ENCODE data around the gene CBX3. TPM values are rescaled to one million over a fixed set of nuclear protein-coding genes. Genes with fewer than 3 reads are reported as not detected.
"Not testable (repeated sequence)": the region's sequence is repeated elsewhere in the genome, so short reads cannot be mapped to it uniquely, and the experiment has no call there.

CBX3 gene
- total and polyA plus RNA-seq, 4 donors, result 121 to 243 (median 186) TPM

GRCh38 chr7:26179826-26180497 is 21.6 kb upstream of the CBX3 start:
- 44% methylated on average over 5 of the region's 8 CpGs for WGBS (ENCODE audit: insufficient coverage)
- H3K27ac ChIP-seq (ENCODE audit: low read depth, low read length), result no peak overlapping the region
- H3K4me3 ChIP-seq (ENCODE audit: low read depth, low read length), result no peak overlapping the region
- no peak for DNase-seq (ENCODE audit: low read depth in 4 of 6, low spot score in 6 of 6)
- H3K4me1 ChIP-seq (ENCODE audit: control insufficient read depth, insufficient read depth, low read length), result no peaks in the 10 kb centered on the region
- no peaks in the 10 kb centered on the region for H3K27me3 ChIP-seq (ENCODE audit: control insufficient read depth, insufficient read depth, low read length)
- H3K36me3 ChIP-seq (ENCODE audit: control insufficient read depth, insufficient read depth, low read length), result no peaks in the 10 kb centered on the region
- H3K9me3 ChIP-seq (ENCODE audit: control insufficient read depth, insufficient read depth, low read length), result no peaks in the 10 kb centered on the region

GRCh38 chr7:26180792-26181198 is 20.8 kb upstream of the CBX3 start:
- no peaks in the 10 kb centered on the region for H3K27me3 ChIP-seq (ENCODE audit: control insufficient read depth, insufficient read depth, low read length)
- DNase-seq (ENCODE audit: low read depth in 4 of 6, low spot score in 6 of 6), result no peak
- no peak overlapping the region for H3K27ac ChIP-seq (ENCODE audit: low read depth, low read length)
- no peaks in the 10 kb centered on the region for H3K9me3 ChIP-seq (ENCODE audit: control insufficient read depth, insufficient read depth, low read length)
- H3K36me3 ChIP-seq (ENCODE audit: control insufficient read depth, insufficient read depth, low read length), result no peaks in the 10 kb centered on the region
- H3K4me3 ChIP-seq (ENCODE audit: low read depth, low read length), result no peak overlapping the region
- no peaks in the 10 kb centered on the region for H3K4me1 ChIP-seq (ENCODE audit: control insufficient read depth, insufficient read depth, low read length)
- WGBS (ENCODE audit: insufficient coverage), result 67% methylated on average over 5 of the region's 5 CpGs

DNA sequence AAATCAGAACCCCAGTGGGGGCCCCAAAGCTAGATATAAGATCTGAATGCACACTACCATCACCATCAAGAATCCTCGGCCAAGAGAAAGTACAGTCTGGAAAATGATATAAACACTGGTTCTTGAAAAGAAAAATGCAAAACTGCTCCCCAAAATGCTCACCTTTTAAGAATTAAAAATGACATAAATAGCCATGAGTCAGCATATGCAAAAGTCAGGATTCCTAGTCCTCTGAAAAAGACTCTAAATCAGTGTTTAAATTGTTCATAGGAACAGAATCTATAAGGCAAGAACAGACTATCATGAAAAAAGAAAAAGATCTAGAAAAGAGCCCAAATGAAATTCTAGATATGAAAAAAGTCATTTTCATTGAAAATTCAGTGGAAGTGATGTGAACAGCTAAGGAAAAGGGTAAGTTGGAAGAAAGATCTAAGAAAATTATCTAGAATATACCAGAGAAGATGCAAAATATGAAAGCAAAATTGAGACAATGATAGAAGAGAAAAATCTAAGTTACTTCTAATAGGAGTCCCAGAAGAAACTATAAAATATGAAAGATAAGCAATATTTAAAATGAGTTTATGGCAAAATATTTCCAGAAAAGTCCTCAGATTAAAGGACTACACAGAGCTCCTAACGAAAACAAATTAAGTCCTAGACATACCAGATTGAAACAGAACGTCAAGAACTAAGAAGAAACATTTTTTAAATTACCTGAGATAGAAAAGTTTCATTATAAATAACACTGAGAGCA is 19.9 kb upstream of the CBX3 start:
- no peak overlapping the region for H3K27ac ChIP-seq (ENCODE audit: low read depth, low read length)

DNA sequence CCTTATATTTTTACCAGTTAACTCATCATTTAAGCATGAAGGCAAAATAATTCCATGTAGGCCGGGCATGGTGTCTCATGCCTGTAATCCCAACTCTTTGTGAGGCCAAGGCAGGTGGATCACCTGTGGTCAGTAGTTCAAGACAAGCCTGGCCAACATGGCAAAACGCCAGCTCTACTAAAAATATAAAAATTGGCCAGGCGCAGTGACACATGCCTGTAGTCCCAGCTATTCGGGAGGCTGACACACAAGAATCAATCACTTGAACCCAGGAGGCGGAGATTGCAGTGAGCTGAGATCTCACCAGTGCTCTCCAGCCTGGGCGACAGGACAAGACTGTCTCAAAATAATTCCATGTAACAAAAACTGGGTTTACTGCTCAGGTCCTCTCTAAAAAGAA is 19.3 kb upstream of the CBX3 start:
- H3K4me1 ChIP-seq (ENCODE audit: control insufficient read depth, insufficient read depth, low read length), result no peaks in the 10 kb centered on the region
- no peaks in the 10 kb centered on the region for H3K27me3 ChIP-seq (ENCODE audit: control insufficient read depth, insufficient read depth, low read length)
- WGBS (ENCODE audit: insufficient coverage), result 79% methylated on average over 5 of the region's 6 CpGs
- DNase-seq (ENCODE audit: low read depth in 4 of 6, low spot score in 6 of 6), result no peak
- H3K4me3 ChIP-seq (ENCODE audit: low read depth, low read length), result no peak overlapping the region
- no peaks in the 10 kb centered on the region for H3K9me3 ChIP-seq (ENCODE audit: control insufficient read depth, insufficient read depth, low read length)
- H3K27ac ChIP-seq (ENCODE audit: low read depth, low read length), result no peak overlapping the region
- H3K36me3 ChIP-seq (ENCODE audit: control insufficient read depth, insufficient read depth, low read length), result no peaks in the 10 kb centered on the region

More for the DNA sequence above, 19.9 kb upstream of the CBX3 start:
- Histone ChIP-seq H3K4me3 (ENCODE audit: low read depth, low read length) (no peak overlapping the region), H3K4me1 (ENCODE audit: control insufficient read depth, insufficient read depth, low read length) (no peaks in the 10 kb centered on the region), H3K27me3 (ENCODE audit: control insufficient read depth, insufficient read depth, low read length) (no peaks in the 10 kb centered on the region), H3K36me3 (ENCODE audit: control insufficient read depth, insufficient read depth, low read length) (no peaks in the 10 kb centered on the region), H3K9me3 (ENCODE audit: control insufficient read depth, insufficient read depth, low read length) (no peaks in the 10 kb centered on the region)
- no CpG with 5 or more reads among the region's 3 CpGs for WGBS (ENCODE audit: insufficient coverage)
- DNase-seq (ENCODE audit: low read depth in 4 of 6, low spot score in 6 of 6), result no peak

DNA sequence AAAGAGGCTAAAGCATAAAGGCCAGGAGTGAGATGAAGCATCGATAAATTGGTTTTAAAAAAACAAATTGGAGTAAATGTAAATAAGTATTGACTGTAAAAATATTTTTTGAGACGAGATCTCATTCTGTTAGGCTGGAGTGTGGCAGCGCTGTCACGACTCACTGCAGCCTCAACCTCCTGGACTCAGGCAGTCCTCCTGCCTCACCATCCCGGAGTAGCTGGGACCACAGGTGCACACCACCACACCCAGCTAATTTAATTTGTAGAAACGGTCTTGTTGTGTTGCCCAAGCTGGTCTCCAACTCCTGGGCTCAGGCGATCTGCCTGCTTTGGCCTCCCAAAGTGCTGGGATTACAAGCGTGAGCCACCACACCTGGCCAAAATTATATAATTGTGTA is 18.8 kb upstream of the CBX3 start:
- 82% methylated on average over 3 of the region's 8 CpGs for WGBS (ENCODE audit: insufficient coverage)
- Histone ChIP-seq H3K4me1 (ENCODE audit: control insufficient read depth, insufficient read depth, low read length) (no peaks in the 10 kb centered on the region), H3K9me3 (ENCODE audit: control insufficient read depth, insufficient read depth, low read length) (no peaks in the 10 kb centered on the region), H3K27ac (ENCODE audit: low read depth, low read length) (no peak overlapping the region), H3K4me3 (ENCODE audit: low read depth, low read length) (no peak overlapping the region), H3K36me3 (ENCODE audit: control insufficient read depth, insufficient read depth, low read length) (no peaks in the 10 kb centered on the region), H3K27me3 (ENCODE audit: control insufficient read depth, insufficient read depth, low read length) (no peaks in the 10 kb centered on the region)
- no peak for DNase-seq (ENCODE audit: low read depth in 4 of 6, low spot score in 6 of 6)

GRCh38 chr7:26183545-26184280 is 17.8 kb upstream of the CBX3 start:
- no peaks in the 10 kb centered on the region for H3K27me3 ChIP-seq (ENCODE audit: control insufficient read depth, insufficient read depth, low read length)
- no peaks in the 10 kb centered on the region for H3K9me3 ChIP-seq (ENCODE audit: control insufficient read depth, insufficient read depth, low read length)
- H3K36me3 ChIP-seq (ENCODE audit: control insufficient read depth, insufficient read depth, low read length), result peaks cover 4% of the 10 kb centered on the region
- no peaks in the 10 kb centered on the region for H3K4me1 ChIP-seq (ENCODE audit: control insufficient read depth, insufficient read depth, low read length)
- H3K4me3 ChIP-seq (ENCODE audit: low read depth, low read length), result no peak overlapping the region
- H3K27ac ChIP-seq (ENCODE audit: low read depth, low read length), result no peak overlapping the region
- DNase-seq (ENCODE audit: low read depth in 4 of 6, low spot score in 6 of 6), result peak in 1 of 6 donors; percentile 23
- 33% methylated on average over 1 of the region's 4 CpGs for WGBS (ENCODE audit: insufficient coverage)

DNA sequence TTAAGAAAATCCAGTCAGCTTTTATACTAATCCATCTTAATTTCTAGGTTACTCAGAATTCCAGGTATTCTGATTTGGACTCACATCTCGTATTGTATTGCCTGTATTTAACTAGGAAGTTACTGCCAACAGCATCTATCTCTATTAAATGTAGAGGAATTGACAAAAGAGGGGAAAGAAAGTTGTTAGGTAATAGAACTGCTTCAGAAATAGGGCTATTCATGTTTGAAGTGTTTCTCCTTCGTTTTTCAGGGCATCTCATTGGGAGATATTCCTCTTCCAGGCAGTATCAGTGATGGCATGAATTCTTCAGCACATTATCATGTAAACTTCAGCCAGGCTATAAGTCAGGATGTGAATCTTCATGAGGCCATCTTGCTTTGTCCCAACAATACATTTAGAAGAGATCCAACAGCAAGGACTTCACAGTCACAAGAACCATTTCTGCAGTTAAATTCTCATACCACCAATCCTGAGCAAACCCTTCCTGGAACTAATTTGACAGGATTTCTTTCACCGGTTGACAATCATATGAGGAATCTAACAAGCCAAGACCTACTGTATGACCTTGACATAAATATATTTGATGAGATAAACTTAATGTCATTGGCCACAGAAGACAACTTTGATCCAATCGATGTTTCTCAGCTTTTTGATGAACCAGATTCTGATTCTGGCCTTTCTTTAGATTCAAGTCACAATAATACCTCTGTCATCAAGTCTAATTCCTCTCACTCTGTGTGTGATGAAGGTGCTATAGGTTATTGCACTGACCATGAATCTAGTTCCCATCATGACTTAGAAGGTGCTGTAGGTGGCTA is 17.1 kb upstream of the CBX3 start:
- not testable (repeated sequence) for H3K4me1 ChIP-seq (ENCODE audit: control insufficient read depth, insufficient read depth, low read length); H3K36me3 ChIP-seq (ENCODE audit: control insufficient read depth, insufficient read depth, low read length); DNase-seq (ENCODE audit: low read depth in 4 of 6, low spot score in 6 of 6); H3K4me3 ChIP-seq (ENCODE audit: low read depth, low read length); H3K9me3 ChIP-seq (ENCODE audit: control insufficient read depth, insufficient read depth, low read length); H3K27me3 ChIP-seq (ENCODE audit: control insufficient read depth, insufficient read depth, low read length); H3K27ac ChIP-seq (ENCODE audit: low read depth, low read length)
- WGBS (ENCODE audit: insufficient coverage), result 40% methylated on average over 1 of the region's 4 CpGs

DNA sequence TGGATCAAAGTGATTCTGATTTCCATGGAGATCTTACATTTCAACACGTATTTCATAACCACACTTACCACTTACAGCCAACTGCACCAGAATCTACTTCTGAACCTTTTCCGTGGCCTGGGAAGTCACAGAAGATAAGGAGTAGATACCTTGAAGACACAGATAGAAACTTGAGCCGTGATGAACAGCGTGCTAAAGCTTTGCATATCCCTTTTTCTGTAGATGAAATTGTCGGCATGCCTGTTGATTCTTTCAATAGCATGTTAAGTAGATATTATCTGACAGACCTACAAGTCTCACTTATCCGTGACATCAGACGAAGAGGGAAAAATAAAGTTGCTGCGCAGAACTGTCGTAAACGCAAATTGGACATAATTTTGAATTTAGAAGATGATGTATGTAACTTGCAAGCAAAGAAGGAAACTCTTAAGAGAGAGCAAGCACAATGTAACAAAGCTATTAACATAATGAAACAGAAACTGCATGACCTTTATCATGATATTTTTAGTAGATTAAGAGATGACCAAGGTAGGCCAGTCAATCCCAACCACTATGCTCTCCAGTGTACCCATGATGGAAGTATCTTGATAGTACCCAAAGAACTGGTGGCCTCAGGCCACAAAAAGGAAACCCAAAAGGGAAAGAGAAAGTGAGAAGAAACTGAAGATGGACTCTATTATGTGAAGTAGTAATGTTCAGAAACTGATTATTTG is 16.3 kb upstream of the CBX3 start:
- Histone ChIP-seq H3K27me3 (ENCODE audit: control insufficient read depth, insufficient read depth, low read length) (no peaks in the 10 kb centered on the region), H3K4me3 (ENCODE audit: low read depth, low read length) (no peak overlapping the region), H3K36me3 (ENCODE audit: control insufficient read depth, insufficient read depth, low read length) (peaks cover 7% of the 10 kb centered on the region), H3K4me1 (ENCODE audit: control insufficient read depth, insufficient read depth, low read length) (no peaks in the 10 kb centered on the region), H3K27ac (ENCODE audit: low read depth, low read length) (no peak overlapping the region), H3K9me3 (ENCODE audit: control insufficient read depth, insufficient read depth, low read length) (no peaks in the 10 kb centered on the region)
- 100% methylated on average over 3 of the region's 10 CpGs for WGBS (ENCODE audit: insufficient coverage)
- no peak for DNase-seq (ENCODE audit: low read depth in 4 of 6, low spot score in 6 of 6)

GRCh38 chr7:26185844-26186180 is 15.7 kb upstream of the CBX3 start:
- WGBS (ENCODE audit: insufficient coverage), result no CpG with 5 or more reads among the region's 1 CpG
- Histone ChIP-seq H3K4me3 (ENCODE audit: low read depth, low read length) (no peak overlapping the region), H3K36me3 (ENCODE audit: control insufficient read depth, insufficient read depth, low read length) (peaks cover 7% of the 10 kb centered on the region), H3K27me3 (ENCODE audit: control insufficient read depth, insufficient read depth, low read length) (no peaks in the 10 kb centered on the region), H3K9me3 (ENCODE audit: control insufficient read depth, insufficient read depth, low read length) (no peaks in the 10 kb centered on the region), H3K27ac (ENCODE audit: low read depth, low read length) (no peak overlapping the region), H3K4me1 (ENCODE audit: control insufficient read depth, insufficient read depth, low read length) (no peaks in the 10 kb centered on the region)
- DNase-seq (ENCODE audit: low read depth in 4 of 6, low spot score in 6 of 6), result no peak

Data from spinal cord (tissue), 10 donors.